Mucosa of descending colon (tissue), 3 donors: ENCODE data around the gene ARHGEF10L. TPM values are rescaled to one million over a fixed set of nuclear protein-coding genes. Genes with fewer than 3 reads are reported as not detected.

Experiments used
- ATAC-seq: fragments of 200-7000 bp; cut with Tn5 transposase; one replicate; pipeline ENCODE4 v1.9.1; 2020; ENCODE audit warnings: mild to moderate bottlenecking, moderate library complexity
- DNase-seq, 3 donors: peaks; one replicate each; pipeline ENCODE4 v3.0.0-alpha.2; 2020
- H3K36me3 ChIP-seq: fragments of 200-600 bp; one replicate; pipeline ENCODE4 v1.8.0; 2021; ENCODE audit warnings: low read depth, mild to moderate bottlenecking
- H3K4me1 ChIP-seq: fragments of 200-600 bp; one replicate; pipeline ENCODE4 v1.8.0; 2021; ENCODE audit warnings: low read depth, mild to moderate bottlenecking
- H3K4me3 ChIP-seq: fragments of 200-600 bp; one replicate; pipeline ENCODE4 v1.8.0; 2021; ENCODE audit warnings: mild to moderate bottlenecking
- H3K9me3 ChIP-seq: fragments of 200-600 bp; one replicate; pipeline ENCODE4 v1.8.0; 2021; ENCODE audit warnings: mild to moderate bottlenecking
- intact Hi-C, 2 donors: fragments of 100-400 bp; cut with DNase I in 1 of 2; cut with micrococcal nuclease in 1 of 2; formaldehyde crosslinking; loops; one replicate each; pipeline versions ENCODE4 v1.11.0 to v1.11.1; 2022; cut with DNase I, micrococcal nuclease
- total RNA-seq, 3 donors: library from RNA; stranded (reverse); fragmentation: NEBNext Ultra II Directional in 2 of 3; extraction: Animal tissue kit (Norgen Biotek cat#: 25700) in 2 of 3; gene quantifications; one replicate each; pipeline versions ENCODE4 v1.2.1 to v1.2.4, GENCODE V29; 2021 to 2023
- TF ChIP-seq, protein P1 (sequence below): fragments of 200-600 bp; IDR thresholded peaks from one replicate; pipeline ENCODE4 v1.8.0; 2022; ENCODE audit warnings: antibody characterized with exemption, mild to moderate bottlenecking
- donor health status: DM: no; HTN: no; CAD: no; lungs with moderate emphysema.
- donor health status: DM: no; HTN: no; CAD: no.
- donor health status: DM: no; HTN: yes; CAD: no.

The ARHGEF10L gene
- total RNA-seq, 3 donors from 2014 or later, result 87.6 to 146 (median 144) TPM

GRCh38 chr1:17531682-17532487 lies 7.6 kb upstream of the ARHGEF10L start:
- Histone ChIP-seq H3K4me1 (peaks cover 25% of the 10 kb centered on the region), H3K36me3 (no peaks in the 10 kb centered on the region), H3K9me3 (no peaks in the 10 kb centered on the region), H3K4me3 (no peak overlapping the region)
- intact Hi-C loops, result no loop called here
- peak; percentile 83 for ATAC-seq
- DNase-seq, result peak; percentile 79 to 87 (median 85)
- TF ChIP-seq, protein P1, sequence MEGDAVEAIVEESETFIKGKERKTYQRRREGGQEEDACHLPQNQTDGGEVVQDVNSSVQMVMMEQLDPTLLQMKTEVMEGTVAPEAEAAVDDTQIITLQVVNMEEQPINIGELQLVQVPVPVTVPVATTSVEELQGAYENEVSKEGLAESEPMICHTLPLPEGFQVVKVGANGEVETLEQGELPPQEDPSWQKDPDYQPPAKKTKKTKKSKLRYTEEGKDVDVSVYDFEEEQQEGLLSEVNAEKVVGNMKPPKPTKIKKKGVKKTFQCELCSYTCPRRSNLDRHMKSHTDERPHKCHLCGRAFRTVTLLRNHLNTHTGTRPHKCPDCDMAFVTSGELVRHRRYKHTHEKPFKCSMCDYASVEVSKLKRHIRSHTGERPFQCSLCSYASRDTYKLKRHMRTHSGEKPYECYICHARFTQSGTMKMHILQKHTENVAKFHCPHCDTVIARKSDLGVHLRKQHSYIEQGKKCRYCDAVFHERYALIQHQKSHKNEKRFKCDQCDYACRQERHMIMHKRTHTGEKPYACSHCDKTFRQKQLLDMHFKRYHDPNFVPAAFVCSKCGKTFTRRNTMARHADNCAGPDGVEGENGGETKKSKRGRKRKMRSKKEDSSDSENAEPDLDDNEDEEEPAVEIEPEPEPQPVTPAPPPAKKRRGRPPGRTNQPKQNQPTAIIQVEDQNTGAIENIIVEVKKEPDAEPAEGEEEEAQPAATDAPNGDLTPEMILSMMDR, result no peak

DNA sequence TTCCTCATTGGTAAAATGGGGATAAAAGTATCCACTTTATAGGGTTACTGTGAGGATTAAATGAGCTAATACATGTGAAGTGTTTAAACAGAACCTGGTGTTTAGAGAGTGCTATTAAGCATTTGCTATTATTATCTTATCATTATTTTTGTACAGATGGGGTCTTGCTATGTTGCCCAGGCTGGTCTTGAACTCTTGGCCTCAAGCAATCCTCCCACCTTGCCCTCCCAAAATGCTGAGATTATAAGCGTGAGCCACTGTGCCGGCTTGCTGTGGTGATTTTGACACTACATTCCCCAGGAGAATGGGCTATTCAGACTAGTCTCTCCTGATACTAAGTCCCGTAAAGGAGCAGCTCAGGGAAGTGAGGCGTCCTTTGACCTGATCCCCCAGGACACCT lies 6.3 kb upstream of the ARHGEF10L start:
- Histone ChIP-seq H3K4me3 (no peak overlapping the region), H3K4me1 (peaks cover 20% of the 10 kb centered on the region), H3K36me3 (no peaks in the 10 kb centered on the region), H3K9me3 (no peaks in the 10 kb centered on the region)
- ATAC-seq (no peak), DNase-seq (no peak)
- TF ChIP-seq, protein P1, result no peak
- intact Hi-C loops, result no loop called here

- DNase-seq (no peak), ATAC-seq (no peak)
- intact Hi-C loops, result no loop called here
- no peaks in the 10 kb centered on the region for H3K9me3 ChIP-seq
- TF ChIP-seq, protein P1, result no peak
- no peaks in the 10 kb centered on the region for H3K36me3 ChIP-seq
- H3K4me3 ChIP-seq, result no peak overlapping the region
- peaks cover 30% of the 10 kb centered on the region for H3K4me1 ChIP-seq
Measured at GRCh38 chr1:17535300-17535936, 4.1 kb upstream of the ARHGEF10L start.

DNA sequence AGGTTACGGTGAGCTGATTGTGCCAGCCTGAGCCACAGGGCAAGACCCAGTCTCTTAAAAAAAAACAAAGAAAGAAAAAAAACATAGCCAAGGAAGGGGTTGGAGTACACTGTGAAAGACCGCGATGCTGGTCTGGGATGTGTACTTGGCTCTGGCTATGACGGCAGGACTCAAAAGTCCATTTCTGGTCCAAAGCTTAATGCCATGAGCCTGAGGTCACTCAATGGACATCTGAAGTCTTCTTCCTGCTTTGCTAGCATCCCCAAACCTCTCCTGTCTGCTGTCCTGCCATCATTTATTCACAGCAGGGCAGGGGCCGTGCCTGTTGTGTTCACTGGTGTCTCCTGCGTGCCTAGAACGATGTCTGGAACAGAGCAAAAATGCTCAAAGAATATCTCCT lies 1.5 kb upstream of the ARHGEF10L start:
- ATAC-seq (no peak), DNase-seq (no peak)
- intact Hi-C loops, result no loop called here
- Histone ChIP-seq H3K4me3 (no peak overlapping the region), H3K4me1 (peaks cover 34% of the 10 kb centered on the region), H3K36me3 (no peaks in the 10 kb centered on the region), H3K9me3 (no peaks in the 10 kb centered on the region)
- TF ChIP-seq, protein P1, result no peak

- no peaks in the 10 kb centered on the region for H3K9me3 ChIP-seq
- ATAC-seq (peak; percentile 4), DNase-seq (peak in 2 of 3 donors; percentile 63 to 66)
- intact Hi-C loops, result no loop called here
- H3K4me1 ChIP-seq, result peaks cover 35% of the 10 kb centered on the region
- no peak overlapping the region for H3K4me3 ChIP-seq
- TF ChIP-seq, protein P1, result no peak
- no peaks in the 10 kb centered on the region for H3K36me3 ChIP-seq
Measured at GRCh38 chr1:17538428-17539117, 925 bp upstream of the ARHGEF10L start.
